Measurements from ENCODE around the gene KIAA0753. TPM values are rescaled to one million over a fixed set of nuclear protein-coding genes. Genes with fewer than 3 reads are reported as not detected.

Gene KIAA0753
- 3.1 TPM for total RNA-seq

- peak; percentile 93 for DNase-seq (ENCODE audit: low spot score)
- peak; percentile 93 for ATAC-seq
These were observed at the start of gene KIAA0753, which contains the start of gene TXNDC17 for GRCh38 chr17:6640536-6641246. KIAA0753 (minus strand) TSS chr17:6640711; CDS start chr17:6635103, 5,608 bp downstream. TXNDC17 (plus strand) TSS chr17:6641060; CDS start chr17:6641083, 23 bp downstream.

DNA sequence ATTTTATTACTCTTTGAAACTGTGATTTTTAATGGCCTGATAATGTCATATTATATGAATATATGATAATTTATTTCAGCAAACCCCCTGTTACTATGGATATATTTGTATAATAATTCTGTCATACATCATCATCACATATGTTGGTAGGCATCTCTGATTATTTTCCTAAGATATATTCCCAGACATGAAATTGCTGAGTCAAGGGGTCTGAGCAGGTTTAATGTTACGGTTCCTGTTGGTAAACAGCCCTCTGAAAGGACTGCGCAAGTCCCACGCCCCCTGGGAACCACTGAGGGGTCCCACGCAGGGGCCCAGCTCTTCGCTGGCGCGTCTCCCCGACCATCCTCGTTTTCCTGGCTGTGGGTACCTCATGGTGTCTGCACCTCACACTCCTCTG lies 48.4 kb upstream of the KIAA0753 start:
- no peak for ATAC-seq
- DNase-seq (ENCODE audit: low spot score), result no peak

GRCh38 chr17:6686026-6686425 lies 45.5 kb upstream of the KIAA0753 start:
- DNase-seq (ENCODE audit: low spot score) (no peak), ATAC-seq (peak; percentile 25)

DNA sequence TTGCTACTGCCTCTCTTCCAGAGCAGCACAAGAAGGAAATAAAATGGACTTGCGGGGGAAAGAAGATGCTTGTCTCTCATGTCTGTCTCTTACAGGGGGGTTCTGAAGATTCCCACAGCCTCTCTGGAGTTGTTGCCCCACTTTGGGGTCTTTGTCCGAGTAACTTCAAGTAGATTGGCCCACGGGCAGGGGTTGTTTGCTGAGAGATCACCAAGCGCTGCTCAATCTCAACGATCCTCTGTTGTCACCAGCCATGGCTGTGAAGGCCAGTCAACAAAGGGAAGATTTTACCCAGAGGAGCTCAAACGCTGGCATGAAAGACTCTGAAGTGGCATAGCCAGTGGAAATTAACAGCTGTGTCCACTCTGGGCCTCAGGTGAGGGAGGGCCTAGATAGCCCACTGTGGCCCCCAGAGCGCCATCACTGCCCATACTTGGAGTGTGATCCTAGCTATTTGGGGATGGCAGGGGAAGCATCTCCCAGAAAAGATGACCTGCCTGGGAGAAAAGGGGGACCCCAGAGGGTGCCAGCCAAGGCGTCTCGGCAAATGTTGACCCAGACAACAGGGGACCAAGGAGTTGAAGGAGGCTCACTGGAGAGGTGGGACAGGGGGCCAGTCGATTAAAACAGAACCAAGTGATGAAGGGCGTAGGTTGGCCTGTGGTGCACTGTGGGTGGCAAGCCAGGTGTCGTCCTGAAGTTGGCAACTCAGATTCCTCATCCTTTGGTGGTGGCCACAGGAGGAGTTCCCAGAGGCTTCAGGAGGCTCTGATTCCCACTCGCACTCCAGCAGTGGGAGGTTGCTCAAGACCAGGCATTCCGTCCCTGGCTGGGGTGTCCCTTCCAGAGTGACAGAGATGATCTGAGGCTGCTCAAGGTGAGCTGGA lies 44.6 kb upstream of the KIAA0753 start:
- no peak for DNase-seq (ENCODE audit: low spot score)
- peak; percentile 9 for ATAC-seq

- DNase-seq (ENCODE audit: low spot score) (no peak), ATAC-seq (peak; percentile 41)
These were observed 43.9 kb upstream of the KIAA0753 start for GRCh38 chr17:6684460-6684783.

GRCh38 chr17:6683730-6684459 lies 43.4 kb upstream of the KIAA0753 start:
- no peak for DNase-seq (ENCODE audit: low spot score)
- ATAC-seq, result peak; percentile 36

DNA sequence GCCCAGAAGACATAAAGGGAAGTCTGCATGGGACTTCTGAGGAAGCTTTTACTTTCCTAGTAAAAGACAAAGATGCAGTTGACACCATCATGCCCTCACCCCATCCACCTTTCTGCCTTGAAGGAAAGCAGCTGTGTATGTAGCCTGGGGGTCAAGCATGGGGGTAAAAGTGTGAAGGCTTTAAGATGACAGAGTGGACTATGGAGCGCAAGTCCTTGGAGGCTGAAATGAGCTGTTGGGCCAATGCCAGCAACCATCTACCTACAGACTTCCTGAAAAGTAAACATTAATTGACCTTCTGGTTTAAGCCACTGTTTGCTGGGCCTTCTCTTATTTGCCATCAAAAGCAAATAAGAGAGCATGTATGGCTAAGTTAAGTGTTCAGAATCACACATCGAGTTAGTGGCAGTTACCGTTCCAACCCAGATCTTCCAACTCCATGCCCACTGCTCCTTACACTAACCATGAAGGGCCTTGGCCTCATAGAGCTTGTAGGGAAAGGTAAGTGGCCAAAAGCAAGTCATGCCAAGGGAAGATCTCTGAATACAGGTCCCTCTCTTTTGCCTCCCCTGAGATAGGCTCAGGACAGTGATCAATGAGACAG lies 42.7 kb upstream of the KIAA0753 start:
- DNase-seq (ENCODE audit: low spot score), result no peak
- ATAC-seq, result peak; percentile 2

DNA sequence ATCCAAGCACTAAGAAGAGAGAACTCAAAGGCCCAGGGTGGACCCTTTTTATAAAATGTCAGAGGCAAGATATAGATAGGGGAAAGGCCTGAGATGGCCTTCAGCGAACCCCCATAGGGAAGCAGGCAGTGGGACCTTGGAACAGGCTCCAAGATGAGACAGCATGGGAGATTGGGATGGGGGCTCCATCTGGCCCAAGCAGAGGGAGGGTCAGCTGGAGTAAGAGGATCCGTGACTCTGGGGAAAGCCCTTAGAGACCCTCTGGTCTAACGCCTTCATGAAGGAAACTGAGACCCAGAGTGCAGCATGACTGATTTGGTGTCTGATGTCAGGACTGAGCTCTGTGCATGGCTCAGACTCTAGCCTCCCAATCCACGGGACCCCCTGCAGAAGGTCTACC lies 41.8 kb upstream of the KIAA0753 start:
- DNase-seq (ENCODE audit: low spot score) (no peak), ATAC-seq (no peak)

DNA sequence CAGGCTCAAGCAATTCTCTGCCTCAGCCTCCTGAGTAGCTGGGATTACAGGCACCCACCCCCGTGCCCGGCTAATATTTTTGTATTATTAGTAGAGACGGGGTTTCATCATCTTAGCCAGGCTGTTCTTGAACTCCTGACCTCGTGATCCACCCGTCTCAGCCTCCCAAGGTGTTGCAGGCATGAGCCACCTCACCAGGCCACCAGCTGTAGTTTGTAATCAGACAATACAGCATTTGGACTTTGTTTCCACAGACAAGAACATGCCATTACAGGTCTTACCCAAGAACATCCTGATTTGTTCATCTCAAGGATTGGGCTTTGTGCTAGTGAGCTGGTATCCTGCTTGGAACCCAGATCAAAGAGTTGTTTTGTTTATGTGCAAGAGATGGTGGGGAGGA lies 41.2 kb upstream of the KIAA0753 start:
- ATAC-seq (no peak), DNase-seq (ENCODE audit: low spot score) (no peak)

DNA sequence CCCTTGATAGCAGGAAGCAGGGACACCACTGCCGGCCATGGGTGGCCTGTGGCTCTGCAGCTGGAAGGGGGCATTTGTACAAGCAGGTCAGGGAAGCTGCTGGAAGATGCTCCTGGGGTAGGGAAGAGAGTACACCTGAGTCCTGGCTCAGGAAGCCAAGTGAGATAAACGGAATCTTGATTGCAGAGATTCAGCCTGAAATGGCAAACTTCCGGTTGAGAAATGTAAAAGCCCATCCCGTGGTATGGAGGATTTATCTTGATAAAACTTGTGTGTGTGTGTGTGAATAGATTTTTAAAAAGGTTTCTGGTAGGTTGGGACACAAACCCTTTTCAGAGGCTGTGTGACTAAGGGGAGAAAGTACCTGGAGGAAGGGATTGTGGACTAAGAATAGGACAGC lies 40.7 kb upstream of the KIAA0753 start:
- DNase-seq (ENCODE audit: low spot score) (no peak), ATAC-seq (no peak)

- ATAC-seq (no peak), DNase-seq (ENCODE audit: low spot score) (no peak)
These were observed 38.7 kb upstream of the KIAA0753 start for GRCh38 chr17:6679241-6679640.

DNA sequence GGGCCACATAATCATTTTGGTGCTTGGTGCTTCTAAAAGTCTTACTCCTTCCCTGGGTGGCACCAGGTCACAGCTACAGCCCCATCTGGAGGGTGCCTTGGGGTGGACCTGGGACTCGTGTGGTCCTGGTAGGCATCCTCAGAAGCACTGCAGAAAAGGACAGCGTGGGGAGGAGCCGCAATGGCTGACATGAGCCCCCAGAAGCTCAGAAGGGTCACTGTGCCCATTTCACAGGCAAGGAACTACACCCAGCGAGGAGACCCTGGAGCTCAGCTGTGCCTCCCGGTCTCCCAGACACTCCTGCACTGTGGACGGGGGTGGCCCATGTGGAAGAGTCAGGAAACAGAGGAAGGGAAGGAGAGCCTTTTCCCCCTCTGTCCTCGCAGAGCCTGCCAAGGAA lies 37.4 kb upstream of the KIAA0753 start:
- DNase-seq (ENCODE audit: low spot score) (no peak), ATAC-seq (no peak)

GRCh38 chr17:6677158-6677831 lies 36.8 kb upstream of the KIAA0753 start:
- ATAC-seq (peak; percentile 89), DNase-seq (ENCODE audit: low spot score) (no peak)

DNA sequence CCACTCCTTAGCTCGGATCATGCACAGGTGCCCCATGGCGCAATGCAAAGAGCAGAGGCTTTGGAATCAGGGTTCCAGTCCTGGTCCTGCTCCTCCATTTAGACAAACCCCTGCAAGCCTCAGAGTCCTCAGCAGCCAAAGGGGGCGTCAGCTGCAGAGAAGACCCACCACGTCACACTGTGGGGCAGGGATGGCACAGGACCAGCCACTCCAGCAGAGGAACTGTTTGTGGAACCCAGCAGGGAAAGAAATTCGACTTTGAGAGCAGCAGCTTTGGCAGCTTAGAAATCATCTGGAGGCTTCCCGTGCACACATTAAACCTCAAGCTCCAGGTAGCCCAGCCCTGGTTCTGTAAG lies 36.3 kb upstream of the KIAA0753 start:
- DNase-seq (ENCODE audit: low spot score) (no peak), ATAC-seq (peak; percentile 5)

- DNase-seq (ENCODE audit: low spot score) (no peak), ATAC-seq (no peak)
These were observed 34.8 kb upstream of the KIAA0753 start for GRCh38 chr17:6675201-6675825.

GRCh38 chr17:6674586-6674985 lies 34.1 kb upstream of the KIAA0753 start:
- ATAC-seq (no peak), DNase-seq (ENCODE audit: low spot score) (no peak)

DNA sequence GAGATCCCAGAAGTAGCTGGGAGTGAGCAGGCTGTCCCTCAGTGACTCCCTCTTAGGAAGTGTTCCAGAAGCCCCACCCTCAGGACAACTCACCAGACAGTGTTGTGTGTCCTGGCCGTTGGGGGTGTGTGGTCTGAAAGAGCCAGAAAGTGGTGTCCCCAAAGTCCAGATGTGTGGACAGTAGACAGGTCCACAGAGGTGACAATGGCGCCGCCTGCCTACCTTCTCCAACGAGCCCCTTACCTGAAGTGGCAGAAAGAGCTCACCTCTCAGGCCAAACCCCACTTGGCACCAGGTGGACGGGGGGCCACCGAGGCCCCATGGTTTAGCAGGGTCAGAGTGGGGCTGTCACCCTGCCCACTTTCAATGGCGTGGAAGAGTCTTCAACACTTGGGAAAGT lies 30.9 kb upstream of the KIAA0753 start:
- no peak for DNase-seq (ENCODE audit: low spot score)
- ATAC-seq, result no peak

DNA sequence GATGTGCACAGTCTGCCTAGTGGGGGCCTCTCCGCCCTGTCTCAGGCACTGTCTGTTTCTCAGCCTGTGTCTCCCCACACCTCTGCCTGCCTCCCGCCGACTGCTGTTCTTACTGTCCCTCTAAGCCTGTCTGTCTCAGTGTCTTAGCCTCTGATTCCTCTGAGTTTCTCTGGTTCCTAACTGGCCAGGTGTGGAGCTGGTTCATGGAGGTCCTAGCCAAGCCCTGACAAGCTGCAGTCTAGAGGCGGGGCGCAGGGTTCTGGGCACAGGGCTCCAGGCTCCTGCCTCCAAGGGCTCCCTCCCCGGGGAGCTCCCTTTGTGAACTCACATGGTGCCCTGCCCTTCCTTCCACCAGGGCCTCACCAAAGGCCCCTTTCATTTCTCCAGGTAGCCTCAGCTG lies 30.5 kb upstream of the KIAA0753 start:
- ATAC-seq, result no peak
- no peak for DNase-seq (ENCODE audit: low spot score)

DNA sequence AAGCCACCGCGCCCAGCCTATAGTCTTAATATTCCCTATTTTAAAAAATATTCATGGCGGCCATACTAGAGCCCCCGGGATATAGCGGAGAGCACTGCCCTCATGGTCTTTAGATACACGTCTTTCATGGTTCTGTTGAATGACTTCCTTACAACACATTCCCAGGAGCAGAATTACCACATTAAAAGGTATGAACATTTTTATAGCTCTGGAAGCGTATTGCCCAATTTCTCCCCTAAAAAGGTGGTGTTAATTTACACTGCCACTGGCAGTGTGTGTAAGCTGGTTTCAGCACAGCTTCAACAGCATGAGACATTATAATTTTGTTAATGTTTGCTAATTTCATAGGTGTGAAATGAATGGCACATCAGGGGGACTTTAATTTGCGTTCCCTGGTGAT lies 30.1 kb upstream of the KIAA0753 start:
- DNase-seq (ENCODE audit: low spot score) (no peak), ATAC-seq (no peak)
